BLaER1 treated with 17β-estradiol and CSF1 and Interleukin-3, amounts not matched to agents 10 nM and 100 nM (cell line): ENCODE measurements around the gene KSR2.
"Not testable (repeated sequence)": the region's sequence is repeated elsewhere in the genome, so short reads cannot be mapped to it uniquely, and the experiment has no call there.

ENCODE experiments used
- H3K27ac ChIP-seq, 11 experiments: shearing (Covaris generic); formaldehyde crosslinking; 2 replicates each; pipeline ENCODE4 v1.8.1; 2022
- H3K27me3 ChIP-seq, 11 experiments: shearing (Covaris generic); formaldehyde crosslinking; 2 replicates each; pipeline ENCODE4 v1.8.1; 2022
- H3K36me3 ChIP-seq, 11 experiments: shearing (Covaris generic); formaldehyde crosslinking; 2 replicates each; pipeline ENCODE4 v1.8.1; 2022
- H3K4me1 ChIP-seq, 10 experiments: shearing (Covaris generic); formaldehyde crosslinking; 2 replicates each; pipeline ENCODE4 v1.8.1; 2022
- H3K4me2 ChIP-seq, 11 experiments: shearing (Covaris generic); formaldehyde crosslinking; 2 replicates each; pipeline ENCODE4 v1.8.1; 2022
- H3K4me3 ChIP-seq, 10 experiments: shearing (Covaris generic); formaldehyde crosslinking; 2 replicates each; pipeline ENCODE4 v1.8.1; 2022
- H3K9ac ChIP-seq, 11 experiments: shearing (Covaris generic); formaldehyde crosslinking; 2 replicates each; pipeline ENCODE4 v1.8.1; 2022
- H3K9me3 ChIP-seq, 11 experiments: shearing (Covaris generic); formaldehyde crosslinking; replicated peaks in 1 of 11; 2 replicates each; pipeline ENCODE4 v1.8.1; 2022
- H4K20me1 ChIP-seq, 11 experiments: shearing (Covaris generic); formaldehyde crosslinking; 2 replicates each; pipeline ENCODE4 v1.8.1; 2022
- Cebpa-rat ChIP-seq, 11 experiments: shearing (Covaris generic); IDR thresholded peaks; 2 replicates each; pipeline ENCODE4 v1.8.1; 2022

Gene KSR2

DNA sequence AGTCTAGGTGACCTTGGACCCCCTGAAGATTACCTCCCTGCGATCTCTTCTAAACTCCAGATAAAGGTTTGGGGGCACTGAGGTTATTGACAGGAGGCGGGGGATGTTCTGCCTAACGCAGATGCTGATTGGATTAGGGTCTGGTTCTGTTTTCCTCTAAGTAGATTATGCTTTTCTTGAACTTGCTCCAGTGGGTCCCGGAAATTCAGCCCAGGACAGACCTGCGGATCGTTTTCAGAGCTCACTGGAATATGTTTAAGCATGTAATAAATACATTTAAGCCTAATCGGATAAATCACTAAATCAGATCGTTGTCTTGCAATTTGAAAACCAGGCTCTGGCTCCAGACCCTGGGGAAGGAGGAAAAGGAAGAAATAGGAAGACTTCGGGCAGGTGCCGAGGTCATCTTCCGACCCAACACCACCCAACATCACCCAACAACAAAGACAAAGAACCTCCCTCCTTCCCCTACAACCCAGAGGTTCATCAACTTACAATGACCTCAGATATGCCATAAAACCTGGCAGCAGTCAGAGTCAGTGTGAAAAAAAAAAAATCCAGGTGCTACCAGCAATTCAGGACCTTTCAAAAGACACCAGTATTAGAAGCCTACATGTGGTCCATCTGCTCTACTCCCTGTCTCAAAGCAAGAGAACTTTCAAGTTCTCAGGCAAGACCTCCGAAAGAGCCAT, 148.4 kb downstream of the KSR2 start:
- no peak overlapping the region for H3K4me2 ChIP-seq
- no peak overlapping the region for H3K9ac ChIP-seq
- no peak for TF ChIP-seq Cebpa-rat (IDR thresholded peaks at IDR 0.05)
- no peaks in the 10 kb centered on the region for H3K36me3 ChIP-seq
- 0 out of 22 replicates have a peak, but pooled peaks cover 0 to 3% (median 0%) of the 10 kb centered on the region in 11 experiments for H3K9me3 ChIP-seq
- no peaks in the 10 kb centered on the region for H4K20me1 ChIP-seq
- no peak overlapping the region for H3K4me3 ChIP-seq
- no peak overlapping the region for H3K27ac ChIP-seq
- H3K4me1 ChIP-seq = peaks cover 0 to 8% (median 4%) of the 10 kb centered on the region in 10 experiments; a peak in 7 of 20 replicates
- no peaks in the 10 kb centered on the region for H3K27me3 ChIP-seq

DNA sequence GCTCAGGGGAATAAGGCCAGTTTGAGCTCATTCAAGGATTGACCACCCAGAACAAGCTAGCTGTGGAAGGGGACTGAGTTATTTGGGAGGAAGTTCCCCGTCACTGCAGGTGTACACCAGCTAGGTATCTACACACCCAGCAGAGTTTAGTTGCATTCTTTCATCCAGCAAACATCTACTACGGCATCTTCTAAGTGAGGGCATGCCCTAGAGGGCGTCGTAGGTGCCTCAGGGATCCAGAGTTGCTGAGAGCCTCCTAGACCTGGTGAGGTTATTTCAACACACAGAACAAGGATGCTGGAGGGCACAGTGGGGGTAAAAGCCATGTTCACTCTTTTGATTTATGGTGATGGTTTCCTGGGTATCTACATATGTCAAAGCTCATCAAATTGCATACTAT, 149.6 kb downstream of the KSR2 start:
- no peak for TF ChIP-seq Cebpa-rat (IDR thresholded peaks at IDR 0.05)
- no peak overlapping the region for H3K4me3 ChIP-seq
- no peaks in the 10 kb centered on the region for H3K27me3 ChIP-seq
- H3K9ac ChIP-seq = no peak overlapping the region
- no peak overlapping the region for H3K27ac ChIP-seq
- H4K20me1 ChIP-seq = no peaks in the 10 kb centered on the region
- no peaks in the 10 kb centered on the region for H3K36me3 ChIP-seq
- H3K4me1 ChIP-seq = peaks cover 0 to 8% (median 4%) of the 10 kb centered on the region in 10 experiments; a peak in 7 of 20 replicates
- H3K9me3 ChIP-seq = 0 out of 22 replicates have a peak, but pooled peaks cover 0 to 3% (median 0%) of the 10 kb centered on the region in 11 experiments
- no peak overlapping the region for H3K4me2 ChIP-seq

DNA sequence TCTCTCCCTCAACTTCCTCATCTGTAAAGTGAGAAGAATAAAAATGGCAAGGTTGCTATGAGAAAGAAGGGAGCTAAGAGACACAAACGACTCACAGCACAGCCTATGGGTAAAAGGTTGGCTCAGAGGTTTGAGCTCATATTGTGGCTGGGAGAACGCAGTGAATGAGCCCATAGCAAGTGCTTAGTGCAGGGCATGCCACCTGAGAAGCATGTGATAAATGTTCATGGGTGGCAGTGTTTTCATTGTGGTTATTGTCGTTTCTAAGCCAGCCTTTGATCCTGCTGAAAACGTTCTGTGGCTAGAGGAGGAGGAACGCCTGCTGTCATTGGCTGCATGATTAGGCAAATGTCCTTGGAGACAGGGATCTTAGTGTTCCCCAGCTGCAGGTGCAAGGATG, 150.4 kb downstream of the KSR2 start:
- TF ChIP-seq Cebpa-rat (IDR thresholded peaks at IDR 0.05) = no peak
- H3K4me2 ChIP-seq = peak overlapping the region in 5 of 11 experiments; percentile 1 to 50 (median 22); a peak in 8 of 22 replicates

DNA sequence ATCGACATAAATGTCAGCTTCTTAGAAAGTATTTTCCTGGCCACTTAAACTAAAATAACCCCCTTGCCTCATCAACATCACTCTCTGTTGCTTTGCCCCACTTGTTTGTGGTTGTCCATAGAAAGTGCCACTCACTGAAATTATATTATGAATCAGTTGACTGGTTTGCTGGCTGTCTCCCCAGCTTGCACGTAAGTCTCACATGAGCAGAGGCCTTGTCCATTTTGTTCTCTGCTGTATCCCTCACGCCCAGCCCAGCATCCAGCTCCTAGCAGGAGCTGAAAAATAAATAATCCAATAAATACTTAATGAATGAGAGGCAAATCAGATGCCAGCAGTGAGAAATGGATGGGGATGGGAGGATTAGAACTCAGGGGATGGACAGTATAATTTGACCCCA, 159.3 kb downstream of the KSR2 start:
- H3K9me3 ChIP-seq = no peaks in the 10 kb centered on the region

More for the DNA sequence above, 150.4 kb downstream of the KSR2 start:
- no peak overlapping the region for H3K4me3 ChIP-seq
- H3K9me3 ChIP-seq = no peaks in the 10 kb centered on the region
- H3K27me3 ChIP-seq = no peaks in the 10 kb centered on the region
- H3K9ac ChIP-seq = no peak overlapping the region
- H4K20me1 ChIP-seq = no peaks in the 10 kb centered on the region
- peaks cover 0 to 8% (median 4%) of the 10 kb centered on the region in 10 experiments; a peak in 7 of 20 replicates for H3K4me1 ChIP-seq
- H3K27ac ChIP-seq = no peak overlapping the region
- H3K36me3 ChIP-seq = no peaks in the 10 kb centered on the region

DNA sequence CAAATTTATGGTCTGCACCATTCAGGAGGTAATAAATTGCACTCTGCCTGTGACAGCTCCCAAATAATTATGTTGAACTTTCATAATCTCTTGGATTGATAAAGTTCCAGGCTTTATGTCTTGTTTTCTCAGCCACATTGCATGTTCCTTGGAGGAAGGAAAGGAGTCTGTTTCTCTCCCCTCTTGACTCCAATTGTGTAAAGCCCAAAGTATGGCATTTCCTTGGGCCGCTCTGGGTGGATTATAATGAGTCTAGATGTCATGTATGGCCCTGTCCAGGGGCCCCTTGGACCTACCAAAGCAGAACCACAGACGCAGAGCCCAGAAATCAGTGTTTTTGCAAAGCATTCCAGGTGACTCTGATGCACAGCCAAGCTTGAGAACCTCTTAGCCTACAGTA, 160.8 kb downstream of the KSR2 start:
- no peak overlapping the region for H3K9ac ChIP-seq
- no peaks in the 10 kb centered on the region for H3K9me3 ChIP-seq
- no peaks in the 10 kb centered on the region for H3K4me1 ChIP-seq
- H3K4me3 ChIP-seq = no peak overlapping the region
- no peaks in the 10 kb centered on the region for H4K20me1 ChIP-seq
- H3K27me3 ChIP-seq = no peaks in the 10 kb centered on the region
- H3K4me2 ChIP-seq = no peak overlapping the region
- no peaks in the 10 kb centered on the region for H3K36me3 ChIP-seq
- no peak overlapping the region for H3K27ac ChIP-seq
- TF ChIP-seq Cebpa-rat (IDR thresholded peaks at IDR 0.05) = no peak

More for the DNA sequence above, 159.3 kb downstream of the KSR2 start:
- no peak overlapping the region for H3K4me2 ChIP-seq
- no peaks in the 10 kb centered on the region for H3K4me1 ChIP-seq
- no peak for TF ChIP-seq Cebpa-rat (IDR thresholded peaks at IDR 0.05)
- H3K4me3 ChIP-seq = no peak overlapping the region
- no peak overlapping the region for H3K27ac ChIP-seq
- H3K27me3 ChIP-seq = no peaks in the 10 kb centered on the region
- no peak overlapping the region for H3K9ac ChIP-seq
- no peaks in the 10 kb centered on the region for H4K20me1 ChIP-seq
- H3K36me3 ChIP-seq = no peaks in the 10 kb centered on the region

DNA sequence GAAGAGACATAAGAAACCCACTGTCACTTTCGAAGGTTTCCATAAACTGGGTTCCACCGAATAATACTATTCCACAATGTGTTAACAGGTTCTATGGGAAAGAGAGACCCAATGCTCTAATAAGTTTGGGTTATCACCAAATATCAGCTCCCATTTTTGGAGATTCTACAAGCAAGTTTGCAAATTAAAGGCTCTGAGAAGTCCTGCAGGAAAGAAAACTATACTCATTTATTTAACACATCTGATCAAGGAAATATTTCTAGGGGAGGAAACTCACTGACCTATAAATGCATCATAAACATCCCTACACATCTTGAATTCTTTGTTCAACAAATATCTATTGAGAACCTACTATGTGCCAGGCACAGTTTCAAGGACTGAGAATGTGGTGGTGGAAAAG, 161.4 kb downstream of the KSR2 start:
- no peak overlapping the region for H3K27ac ChIP-seq
- no peaks in the 10 kb centered on the region for H3K27me3 ChIP-seq
- no peak for TF ChIP-seq Cebpa-rat (IDR thresholded peaks at IDR 0.05)
- H3K4me2 ChIP-seq = no peak overlapping the region
- H4K20me1 ChIP-seq = no peaks in the 10 kb centered on the region
- H3K4me3 ChIP-seq = no peak overlapping the region
- H3K9ac ChIP-seq = no peak overlapping the region
- no peaks in the 10 kb centered on the region for H3K36me3 ChIP-seq
- H3K9me3 ChIP-seq = no peaks in the 10 kb centered on the region
- no peaks in the 10 kb centered on the region for H3K4me1 ChIP-seq

DNA sequence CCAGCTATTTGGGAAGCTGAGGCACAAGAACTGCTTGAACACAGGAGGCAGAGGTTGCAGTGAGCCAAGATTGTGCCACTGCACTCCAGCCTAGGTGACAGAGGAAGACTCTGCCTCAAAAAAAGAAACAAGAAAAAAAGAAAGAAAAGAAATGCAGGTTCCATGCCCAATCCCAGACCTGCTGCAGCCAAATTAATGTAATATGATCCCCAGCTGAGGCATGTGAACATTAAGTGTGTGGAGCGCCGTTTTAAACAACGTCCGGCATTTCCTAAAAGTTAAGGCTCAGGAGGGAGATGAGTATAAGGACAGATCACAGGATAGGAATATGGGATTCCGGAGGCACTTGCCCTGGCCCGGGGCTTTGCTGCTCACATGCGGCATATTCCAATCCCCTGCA, 162.9 kb downstream of the KSR2 start:
- H3K9me3 ChIP-seq = no peaks in the 10 kb centered on the region
- H3K27ac ChIP-seq = no peak overlapping the region
- H3K4me1 ChIP-seq = no peaks in the 10 kb centered on the region
- no peak for TF ChIP-seq Cebpa-rat (IDR thresholded peaks at IDR 0.05)
- H4K20me1 ChIP-seq = no peaks in the 10 kb centered on the region
- no peaks in the 10 kb centered on the region for H3K36me3 ChIP-seq
- no peak overlapping the region for H3K4me3 ChIP-seq
- no peak overlapping the region for H3K4me2 ChIP-seq
- H3K27me3 ChIP-seq = no peaks in the 10 kb centered on the region
- H3K9ac ChIP-seq = no peak overlapping the region

DNA sequence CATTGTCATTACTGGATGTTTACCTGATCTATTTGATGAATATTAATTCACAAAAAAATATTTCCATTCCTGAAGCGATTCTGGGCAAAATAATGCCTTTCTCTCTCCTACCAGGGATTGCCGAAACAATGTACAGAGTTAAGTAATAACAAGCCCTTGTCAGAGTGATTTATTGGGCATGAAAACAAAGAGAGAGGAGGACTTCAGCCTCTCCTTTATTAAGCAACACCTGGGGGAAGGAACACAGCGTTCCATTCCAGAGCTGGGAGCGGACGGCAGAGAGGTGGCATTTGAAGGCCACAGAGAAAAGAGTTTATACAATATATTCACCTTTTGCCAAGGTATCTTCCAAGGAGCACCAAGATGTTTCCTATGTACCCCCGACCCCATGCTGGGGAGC, 165.8 kb downstream of the KSR2 start:
- Histone ChIP-seq H3K36me3 (no peaks in the 10 kb centered on the region), H3K27ac (no peak overlapping the region), H3K9me3 (no peaks in the 10 kb centered on the region), H4K20me1 (no peaks in the 10 kb centered on the region), H3K4me3 (no peak overlapping the region), H3K9ac (no peak overlapping the region), H3K4me1 (no peaks in the 10 kb centered on the region), H3K27me3 (no peaks in the 10 kb centered on the region), H3K4me2 (no peak overlapping the region)
- TF ChIP-seq Cebpa-rat (IDR thresholded peaks at IDR 0.05) = no peak

DNA sequence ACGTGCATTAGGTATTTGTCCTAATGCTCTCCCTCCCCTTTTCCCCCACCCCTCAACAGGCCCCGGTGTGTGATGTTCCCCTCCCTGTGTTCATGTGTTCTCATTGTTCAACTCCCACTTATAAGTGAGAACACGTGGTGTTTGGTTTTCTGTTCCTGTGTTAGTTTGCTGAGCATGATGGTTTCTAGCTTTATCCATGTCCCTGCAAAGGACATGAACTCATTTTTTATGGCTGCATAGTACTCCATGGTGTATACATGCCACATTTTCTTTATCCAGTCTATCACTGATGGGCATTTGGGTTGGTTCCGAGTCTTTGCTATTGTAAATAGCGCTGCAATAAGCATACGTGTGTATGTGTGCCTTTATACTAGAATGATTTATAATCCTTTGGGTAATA, 168.1 kb downstream of the KSR2 start:
- not testable (repeated sequence) for H3K4me1 ChIP-seq, H3K27me3 ChIP-seq, H3K36me3 ChIP-seq, H3K9ac ChIP-seq, H3K4me3 ChIP-seq, H4K20me1 ChIP-seq, H3K4me2 ChIP-seq, H3K9me3 ChIP-seq, H3K27ac ChIP-seq

DNA sequence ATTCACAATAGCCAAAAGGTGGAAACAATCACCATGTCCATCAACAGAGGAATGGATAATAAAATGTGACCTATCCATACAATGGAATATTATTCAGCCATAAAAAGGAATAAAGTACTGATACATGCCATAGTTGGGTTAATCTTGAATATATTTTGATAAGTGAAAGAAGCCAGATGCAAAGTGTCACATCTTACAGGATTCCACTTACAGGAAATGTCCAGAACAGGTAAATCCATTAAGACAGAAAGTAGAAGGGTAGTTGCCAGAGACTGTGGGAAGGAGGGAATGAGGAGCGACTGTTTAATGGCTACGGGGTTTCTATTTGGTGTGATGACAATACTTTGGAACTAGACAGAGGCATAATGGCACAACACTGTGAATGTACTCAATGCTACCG, 171.6 kb downstream of the KSR2 start:
- H3K4me1 ChIP-seq = peaks cover 0 to 8% (median 0%) of the 10 kb centered on the region in 10 experiments; a peak in 3 of 20 replicates
- H3K9me3 ChIP-seq = peaks cover 0 to 17% (median 11%) of the 10 kb centered on the region in 11 experiments; a peak in 12 of 22 replicates
- H3K36me3 ChIP-seq = no peaks in the 10 kb centered on the region
- TF ChIP-seq Cebpa-rat (IDR thresholded peaks at IDR 0.05) = no peak
- no peak overlapping the region for H3K4me3 ChIP-seq
- H4K20me1 ChIP-seq = no peaks in the 10 kb centered on the region
- no peak overlapping the region for H3K27ac ChIP-seq
- no peak overlapping the region for H3K4me2 ChIP-seq
- no peaks in the 10 kb centered on the region for H3K27me3 ChIP-seq
- no peak overlapping the region for H3K9ac ChIP-seq
